HG02623 (cell line): ENCODE data around the gene AIFM3.
"Not testable (repeated sequence)": the region's sequence is repeated elsewhere in the genome, so short reads cannot be mapped to it uniquely, and the experiment has no call there.

Source experiments
- ATAC-seq: cut with Tn5 transposase; IDR thresholded peaks from one replicate; pipeline ENCODE4 v1.9.1; 2021; ENCODE audit warnings: moderate library complexity; ENCODE audit not compliant: unreplicated experiment

Gene AIFM3

DNA sequence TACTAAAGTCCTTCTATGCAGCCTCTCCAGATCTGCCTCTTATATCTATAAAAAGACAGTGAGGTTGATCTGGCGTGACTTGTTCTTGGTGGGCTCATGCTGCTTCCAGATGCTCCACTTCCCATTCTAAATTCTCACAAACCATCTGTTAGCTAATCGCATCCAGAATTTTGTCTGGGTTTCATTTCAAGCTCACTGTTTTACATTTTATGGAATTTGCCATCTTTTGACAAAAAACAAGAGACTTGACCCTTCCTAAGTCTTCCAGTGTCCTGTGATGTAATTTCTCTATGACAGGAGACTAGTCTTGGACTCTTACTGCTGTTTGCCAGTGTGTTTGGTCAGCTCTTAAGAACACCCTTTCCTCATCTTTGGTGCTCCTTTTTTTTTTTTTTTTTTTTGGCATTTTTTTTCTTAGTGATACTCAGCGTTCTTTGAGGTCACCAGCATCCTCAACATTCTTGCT, 26.8 kb upstream of the AIFM3 start:
- no peak for ATAC-seq

DNA sequence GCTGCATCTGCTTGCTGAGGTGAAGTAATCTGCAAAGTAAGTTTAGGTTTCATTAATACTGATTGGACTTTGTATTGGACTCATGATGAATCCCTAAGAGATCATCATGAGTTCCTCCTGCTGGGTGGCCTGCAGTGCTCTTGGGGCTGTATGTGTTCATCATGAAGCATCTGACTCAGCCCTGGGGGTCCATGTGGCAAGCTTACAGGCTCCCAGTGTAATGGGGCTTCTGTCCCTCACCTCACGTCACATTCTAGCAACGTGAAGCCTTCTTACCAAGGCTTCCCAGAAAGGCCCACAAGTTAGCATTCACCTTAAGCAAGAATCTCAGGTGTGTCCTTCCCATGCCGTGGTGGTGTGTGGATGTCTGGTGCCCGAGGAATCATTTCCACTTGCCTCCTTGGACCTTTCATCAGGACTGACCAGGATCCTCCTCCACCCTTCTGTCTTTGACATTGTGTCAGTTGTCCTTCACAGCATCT, 26.1 kb upstream of the AIFM3 start:
- ATAC-seq, result no peak

GRCh38 chr22:20942203-20942902, 24.7 kb upstream of the AIFM3 start:
- ATAC-seq, result not testable (repeated sequence)

DNA sequence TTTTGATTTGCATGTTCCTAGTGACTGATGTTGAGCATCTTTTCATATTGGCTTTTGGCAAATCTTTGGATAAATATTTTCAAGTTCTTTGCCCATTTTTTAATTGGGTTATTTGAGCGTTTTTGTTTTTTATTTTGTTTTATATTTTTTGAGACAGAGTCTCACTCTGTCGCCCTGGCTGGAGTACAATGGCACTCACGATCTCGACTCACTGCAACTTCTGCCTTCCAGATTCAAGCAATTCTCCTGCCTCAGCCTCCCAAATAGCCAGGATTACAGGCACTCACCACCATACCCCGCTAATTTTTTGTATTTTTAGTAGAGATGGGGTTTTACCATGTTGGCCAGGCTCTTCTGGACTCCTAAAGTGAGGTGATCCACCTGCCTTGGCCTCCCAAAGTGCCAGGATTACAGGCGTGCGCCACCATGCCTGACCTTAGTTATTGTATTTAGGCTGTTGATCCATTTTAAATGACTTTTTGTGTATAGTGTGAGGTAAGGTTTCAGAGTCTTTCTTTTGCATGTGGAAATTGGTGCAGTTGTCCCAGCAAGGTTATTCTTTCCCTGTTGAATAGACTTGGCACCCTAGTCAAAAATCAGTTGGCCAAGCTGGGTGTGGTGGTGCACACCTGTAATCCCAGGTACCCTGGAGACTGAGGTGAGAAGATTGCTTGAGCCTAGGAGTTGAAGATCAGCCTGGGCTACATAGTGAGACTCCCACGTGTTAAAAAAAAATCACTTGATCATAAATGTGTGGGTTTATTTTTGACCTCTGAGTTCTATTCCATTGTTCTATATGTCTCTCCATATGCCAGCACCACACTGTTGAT, 23.7 kb upstream of the AIFM3 start:
- no peak for ATAC-seq

DNA sequence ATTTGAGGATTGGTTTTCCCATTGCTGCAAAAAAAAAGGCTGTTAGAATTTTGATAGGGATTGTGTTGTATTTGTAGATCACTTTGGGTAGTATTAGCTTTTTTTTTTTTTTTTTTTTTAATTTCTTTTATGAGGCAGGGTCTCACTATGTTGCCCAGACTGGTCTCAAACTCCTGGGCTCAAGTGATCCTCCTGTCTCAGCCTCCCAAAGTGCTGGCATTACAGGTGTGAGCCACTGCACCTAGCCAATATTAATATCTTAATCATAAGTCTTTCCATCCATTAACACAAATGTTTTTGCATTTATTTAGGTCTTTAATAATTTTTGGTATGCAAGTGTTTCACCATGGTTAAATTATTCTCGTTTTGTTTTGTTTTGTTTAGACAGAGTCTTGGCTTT, 23.0 kb upstream of the AIFM3 start:
- no peak for ATAC-seq

DNA sequence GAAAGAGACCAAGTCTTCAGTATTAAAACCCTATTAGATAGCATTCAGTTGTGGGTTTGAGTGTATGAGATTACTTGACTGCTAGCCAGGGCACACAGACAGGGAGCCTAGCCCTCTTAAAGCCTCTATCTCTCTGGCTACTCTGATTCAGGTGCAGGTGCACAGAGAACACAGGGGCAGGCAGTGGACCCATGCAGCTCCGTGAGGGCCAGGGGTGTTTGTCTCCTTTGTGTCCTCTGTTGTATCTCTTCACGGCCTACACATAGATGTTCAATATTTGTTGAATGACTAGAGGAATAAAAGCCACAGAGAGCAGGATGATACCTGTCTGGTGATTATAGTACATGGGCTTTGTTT, 21.5 kb upstream of the AIFM3 start:
- no peak for ATAC-seq

- no peak for ATAC-seq
These were observed 20.7 kb upstream of the AIFM3 start for GRCh38 chr22:20946080-20946986.

DNA sequence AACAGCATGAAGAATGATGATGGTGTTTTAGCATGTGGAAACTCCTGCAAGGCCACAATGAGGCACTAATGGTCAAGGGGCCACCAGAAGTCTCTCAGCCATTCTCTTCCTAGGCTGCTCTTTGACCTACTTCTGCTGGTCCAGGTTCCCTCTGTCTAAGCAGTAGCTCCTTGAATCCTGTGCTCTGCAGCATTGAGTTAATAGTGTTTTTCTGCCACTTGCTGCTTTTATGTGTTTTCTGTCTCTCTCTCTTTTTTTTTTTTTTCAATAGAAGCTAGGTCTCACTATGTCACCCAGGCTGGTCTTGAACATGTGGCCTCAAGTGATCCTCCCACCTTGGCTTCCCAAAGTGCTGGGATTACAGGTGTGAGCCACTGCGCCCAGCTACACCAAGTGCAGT, 20.1 kb upstream of the AIFM3 start:
- ATAC-seq, result no peak

DNA sequence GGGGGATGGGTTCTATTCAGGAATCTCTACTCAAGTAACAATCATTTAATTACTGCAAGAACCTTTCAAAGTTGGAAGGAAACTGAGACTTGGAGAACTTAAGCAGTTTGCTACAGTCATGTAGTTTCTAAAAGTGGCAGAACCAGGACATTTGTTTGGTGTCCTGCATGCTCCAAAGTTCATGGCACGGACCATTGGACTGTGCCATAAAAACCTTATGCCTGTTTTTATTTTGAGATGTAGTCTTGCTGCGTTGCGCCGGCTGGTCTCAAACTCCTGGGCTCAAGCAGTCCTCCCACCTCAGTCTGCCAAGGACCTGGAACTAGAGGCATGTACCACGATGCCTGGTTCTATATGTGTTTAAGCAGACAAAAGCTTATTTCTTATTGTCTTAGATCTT, 18.6 kb upstream of the AIFM3 start:
- no peak for ATAC-seq

GRCh38 chr22:20948989-20949388, 18.1 kb upstream of the AIFM3 start:
- no peak for ATAC-seq

GRCh38 chr22:20949698-20950183, 17.3 kb upstream of the AIFM3 start:
- no peak for ATAC-seq

DNA sequence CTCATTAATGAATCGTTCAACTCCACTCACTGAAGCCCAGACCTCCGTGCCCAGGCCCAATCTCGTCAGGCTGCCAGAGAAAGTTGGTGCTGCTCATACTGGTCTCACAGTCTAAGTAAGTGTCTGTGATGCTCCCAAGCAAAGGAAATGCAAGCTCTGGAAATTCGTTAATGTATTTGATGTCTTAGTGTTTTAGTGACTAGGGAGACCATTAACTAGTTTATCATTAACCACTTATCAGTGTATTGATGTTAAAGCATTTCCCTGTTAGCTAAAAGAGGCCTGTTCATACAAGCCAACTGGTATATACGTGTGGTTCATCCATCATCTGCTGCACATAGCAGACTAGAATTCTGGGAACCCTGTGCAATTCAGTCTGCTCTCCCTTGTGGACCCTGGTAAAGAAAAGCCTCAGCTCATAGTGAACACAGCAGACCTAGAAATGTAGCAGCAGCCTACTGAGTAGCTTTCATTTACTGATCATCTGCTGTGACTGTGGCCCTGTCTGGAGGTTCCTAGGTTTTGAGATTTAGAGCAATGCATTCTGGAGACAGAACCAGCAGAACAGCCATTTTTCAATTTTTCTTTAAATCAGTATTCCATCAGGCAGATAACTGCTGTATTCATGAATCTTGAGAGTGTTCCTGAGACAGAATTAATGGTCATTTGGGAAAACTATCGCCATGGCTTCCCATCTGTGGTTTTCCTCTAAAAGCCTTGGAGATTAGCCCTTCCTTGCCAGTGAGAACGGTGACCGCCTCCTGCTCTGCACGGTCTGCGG, 15.7 kb upstream of the AIFM3 start:
- no peak for ATAC-seq

DNA sequence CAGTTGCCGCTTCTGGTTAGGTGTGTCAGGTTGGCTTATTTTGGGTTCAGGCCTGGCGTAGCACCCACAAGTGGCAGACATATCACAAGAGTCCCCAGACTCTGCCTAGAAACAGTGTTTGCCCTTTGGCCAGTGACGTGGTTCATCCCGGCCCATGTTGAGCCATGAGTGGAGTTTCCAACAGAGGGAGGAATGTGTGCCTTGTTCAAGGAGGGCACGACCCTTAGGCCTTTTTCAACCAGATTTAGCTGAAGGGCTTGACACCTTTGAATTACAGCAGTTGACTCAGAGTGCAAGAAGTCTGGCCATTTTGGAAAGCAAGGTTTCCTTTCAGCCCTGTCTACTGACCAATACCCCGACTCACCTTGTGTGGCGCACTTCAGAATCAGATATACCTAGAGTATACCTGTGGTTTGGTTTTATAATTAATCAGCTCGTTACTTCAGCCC, 15.1 kb upstream of the AIFM3 start:
- ATAC-seq, result no peak

GRCh38 chr22:20952544-20953341, 14.3 kb upstream of the AIFM3 start:
- no peak for ATAC-seq

DNA sequence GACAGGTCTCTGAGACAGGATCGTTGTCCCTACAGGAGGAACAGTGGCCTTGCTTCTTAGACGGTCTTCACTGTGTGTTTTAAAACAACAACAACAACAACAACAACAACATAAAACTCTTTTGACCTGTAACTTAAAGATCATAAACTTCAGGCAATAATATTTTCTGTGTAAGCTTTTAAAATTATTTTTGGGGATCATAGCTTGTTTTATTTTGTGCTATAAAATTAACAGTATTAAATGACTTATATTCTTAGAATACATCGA, 13.8 kb upstream of the AIFM3 start:
- no peak for ATAC-seq

DNA sequence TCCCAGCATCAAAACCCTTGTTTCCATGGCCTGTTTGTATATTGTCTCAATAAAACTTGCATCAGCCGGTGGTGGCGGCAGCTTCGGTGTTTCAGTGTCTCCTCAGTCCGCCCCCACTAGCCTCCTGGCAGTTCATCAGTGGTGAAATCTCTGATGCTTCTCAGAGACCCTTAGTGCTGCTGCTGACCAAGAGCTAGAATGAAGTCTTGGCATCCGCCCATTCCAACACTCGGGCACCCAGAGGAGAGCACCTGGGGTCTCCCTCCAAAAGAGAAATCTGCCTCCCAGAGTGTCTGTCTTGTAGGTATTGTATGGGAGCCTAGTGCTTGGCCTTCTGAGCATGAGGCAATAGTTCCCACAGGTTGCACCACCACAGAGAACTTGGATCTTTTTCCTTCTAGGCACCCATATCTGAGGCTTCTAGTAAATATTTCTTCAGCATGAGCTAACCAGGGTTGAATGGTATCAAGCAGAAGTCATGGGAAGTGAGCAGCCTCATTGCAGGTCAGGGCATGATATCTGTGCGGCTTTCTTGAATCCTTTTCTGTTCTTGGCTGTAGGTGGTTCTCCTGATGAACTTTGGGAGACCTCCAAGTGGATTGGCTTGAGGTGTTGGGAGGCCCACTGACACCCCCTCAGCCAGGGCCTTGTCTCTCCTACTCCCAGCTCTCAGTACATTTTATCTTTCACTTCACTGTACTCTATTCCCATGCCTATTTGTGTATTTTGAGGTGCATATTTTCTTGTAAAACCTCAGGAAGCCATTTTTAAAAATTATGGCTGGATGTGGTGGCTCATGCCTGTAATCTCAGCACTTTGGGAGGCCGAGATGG, 13.2 kb upstream of the AIFM3 start:
- ATAC-seq, result no peak

DNA sequence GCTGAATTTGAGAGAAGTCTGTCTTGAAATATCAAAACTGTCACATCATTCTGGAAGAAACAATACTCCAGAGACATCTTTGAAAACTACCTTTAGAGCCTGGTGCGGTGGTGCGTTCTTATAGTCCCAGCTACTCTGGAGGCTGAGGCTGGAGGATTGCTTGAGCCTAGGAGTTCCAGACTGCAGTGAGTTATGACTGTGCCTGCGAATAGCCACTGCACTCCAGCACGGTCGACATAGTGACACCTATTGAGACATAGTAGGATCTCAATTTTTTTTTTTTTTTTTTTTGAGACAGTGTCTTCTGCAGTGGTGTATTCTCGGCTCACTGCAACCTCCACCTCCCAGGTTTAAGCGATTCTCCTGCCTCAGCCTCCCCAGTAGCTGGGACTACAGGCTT, 11.5 kb upstream of the AIFM3 start:
- no peak for ATAC-seq

DNA sequence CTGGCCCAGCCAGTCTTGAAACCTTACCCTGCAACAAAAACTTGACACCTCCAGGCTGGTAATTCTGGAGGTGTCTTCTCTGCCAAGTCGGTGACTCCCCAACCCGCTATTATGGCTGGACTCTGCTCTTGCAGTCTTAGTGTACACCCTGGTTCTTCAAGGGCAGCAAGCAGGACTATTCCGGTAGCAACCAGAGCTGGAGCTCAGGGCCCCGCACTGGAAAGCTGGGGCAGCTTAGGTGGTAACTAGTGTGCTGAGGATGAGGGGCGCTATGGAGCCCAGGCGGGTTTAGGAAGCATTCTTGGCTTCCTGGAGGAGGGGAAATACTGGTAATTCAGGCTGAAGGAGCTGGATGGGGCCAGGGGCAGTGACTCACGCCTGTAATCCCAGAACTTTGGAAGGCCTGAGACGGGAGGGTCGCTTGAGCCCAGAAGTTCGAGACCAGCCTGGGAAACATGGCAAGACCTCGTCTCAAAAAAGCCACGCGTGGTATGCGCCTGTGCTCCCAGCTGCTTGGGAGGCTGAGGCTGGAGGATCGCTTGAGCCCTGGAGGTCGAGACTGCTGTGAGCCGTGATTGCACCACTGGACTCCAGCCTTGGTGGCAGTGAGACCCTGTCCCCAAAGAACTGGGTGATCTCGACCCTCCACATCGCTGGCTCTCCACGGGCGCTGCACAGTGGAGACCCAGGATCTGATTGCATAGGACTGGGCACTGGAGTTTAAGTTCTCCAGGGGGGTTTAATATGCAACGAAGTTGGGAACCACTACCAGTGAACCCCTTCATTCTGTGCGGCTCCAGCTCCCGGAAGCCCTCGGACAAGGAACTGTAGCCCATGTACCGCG, 10.6 kb upstream of the AIFM3 start:
- no peak for ATAC-seq
